Thymus (tissue), 11 donors: ENCODE results near the gene DNAJB2. TPM values are rescaled to one million over a fixed set of nuclear protein-coding genes. Genes with fewer than 3 reads are reported as not detected.
"Not testable (repeated sequence)": the region's sequence is repeated elsewhere in the genome, so short reads cannot be mapped to it uniquely, and the experiment has no call there.

Experiments used
- DNase-seq, 9 donors: peaks; one replicate each; pipeline ENCODE4 v3.0.0-alpha.2; 2013; ENCODE audit warnings: low spot score in 9 of 9, low read depth in 6 of 9, missing footprints in 1 of 9
- H3K27ac ChIP-seq, 2 donors: one replicate each; pipeline ENCODE4 v1.5.1; 2013; ENCODE audit warnings: control low read depth in 1 of 2, low read depth in 1 of 2, low read length in 1 of 2, mild to moderate bottlenecking in 1 of 2, moderate library complexity in 1 of 2
- H3K27me3 ChIP-seq, 2 donors: one replicate each; pipeline ENCODE4 v1.5.1; 2013; ENCODE audit warnings: low read length in 1 of 2; ENCODE audit not compliant: control insufficient read depth in 2 of 2, insufficient read depth in 1 of 2
- H3K36me3 ChIP-seq, 2 donors: one replicate each; pipeline ENCODE4 v1.5.1; 2013; ENCODE audit warnings: low read length in 1 of 2, mild to moderate bottlenecking in 1 of 2, moderate library complexity in 1 of 2; ENCODE audit not compliant: control insufficient read depth in 2 of 2, insufficient read depth in 2 of 2
- H3K4me1 ChIP-seq, 2 donors: one replicate each; pipeline ENCODE4 v1.5.1; 2013; ENCODE audit warnings: low read length in 2 of 2; ENCODE audit not compliant: control insufficient read depth in 2 of 2, insufficient read depth in 2 of 2
- H3K4me3 ChIP-seq, 2 donors: one replicate each; pipeline ENCODE4 v1.5.1; 2013; ENCODE audit warnings: low read length in 2 of 2, control low read depth in 1 of 2, mild to moderate bottlenecking in 1 of 2
- H3K9me3 ChIP-seq, 2 donors: one replicate each; pipeline ENCODE4 v1.5.1; 2013; ENCODE audit warnings: low read length in 1 of 2, mild to moderate bottlenecking in 1 of 2; ENCODE audit not compliant: control insufficient read depth in 2 of 2, insufficient read depth in 1 of 2
- WGBS: extraction: QIAGEN DNeasy Blood & Tissue Kit; methylation state at CpG from one replicate; pipeline ENCODE4 v1.1.7; 2013; 5-methylcytosine and 5-hydroxymethylcytosine counted together
- polyA plus RNA-seq: library from polyadenylated mRNA; stranded (reverse); fragments of 200-250 nt; gene quantifications from one replicate; pipeline ENCODE4 v1.2.3, GENCODE V29; 2013
- total RNA-seq: library from RNA; stranded (reverse); fragments of 120-200 nt; gene quantifications from one replicate; pipeline ENCODE4 v1.2.4, GENCODE V29; 2013
- donor health status: healthy.

Gene DNAJB2
- total and polyA plus RNA-seq, 2 donors: 27.0 to 87.0 TPM

DNA sequence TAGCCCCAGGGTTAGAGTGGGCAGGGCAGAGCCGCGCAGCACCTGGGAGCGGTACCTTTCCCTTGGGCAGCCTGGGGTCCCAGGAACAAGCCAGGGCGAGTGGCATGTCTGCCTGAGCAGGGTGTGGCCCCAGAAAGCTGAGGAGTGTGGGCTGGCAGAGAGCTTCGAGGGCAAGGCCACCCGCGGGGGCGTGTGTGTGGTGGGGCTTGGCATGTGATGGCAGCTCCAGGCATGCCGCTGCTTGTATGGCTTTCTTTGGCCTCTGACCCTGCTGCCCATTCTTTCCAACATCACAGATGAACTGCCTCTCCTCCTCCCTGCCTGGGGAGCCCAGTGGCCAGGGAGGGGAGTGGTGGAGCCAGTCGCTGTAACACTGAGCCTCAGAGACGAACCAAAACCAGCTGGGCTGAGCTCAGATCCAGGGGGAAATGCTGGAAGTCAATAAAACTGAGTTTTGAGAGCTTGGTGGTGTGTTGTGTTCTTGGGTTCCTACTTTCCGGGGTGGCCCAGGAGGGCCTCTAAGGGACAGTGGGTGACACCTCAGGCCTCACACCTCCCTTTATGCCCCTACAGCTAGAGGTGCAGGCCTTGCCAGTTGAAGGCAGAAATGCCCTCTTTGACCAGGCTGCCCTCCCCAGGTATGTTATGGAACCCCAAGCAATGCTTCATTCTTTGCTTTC, 7.4 kb downstream of the DNAJB2 start:
- WGBS: 94% methylated on average over 12 of the region's 12 CpGs
- no peaks in the 10 kb centered on the region for H3K9me3 ChIP-seq
- peaks cover 0 to 13% of the 10 kb centered on the region in 2 donors for H3K27me3 ChIP-seq
- H3K4me3 ChIP-seq: no peak overlapping the region
- no peak overlapping the region for H3K27ac ChIP-seq
- DNase-seq: no peak
- H3K36me3 ChIP-seq: peaks cover 29 to 49% of the 10 kb centered on the region in 2 donors
- peaks cover 0 to 3% of the 10 kb centered on the region in 2 donors for H3K4me1 ChIP-seq

DNA sequence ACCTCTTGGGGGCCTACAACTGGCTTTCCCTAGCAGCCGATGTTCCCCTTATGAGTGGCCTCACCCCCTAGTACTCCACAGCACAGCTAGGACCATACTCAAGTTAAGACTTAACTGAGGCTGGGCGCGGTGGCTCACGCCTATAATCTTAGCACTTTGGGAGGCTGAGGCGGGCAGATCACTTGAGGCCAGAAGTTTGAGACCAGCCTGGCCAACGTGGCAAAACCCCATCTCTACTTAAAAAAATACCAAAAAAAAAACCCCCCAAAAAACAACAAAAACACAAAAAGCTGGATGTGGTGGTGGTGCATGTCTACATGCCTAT, 7.9 kb downstream of the DNAJB2 start:
- WGBS: 95% methylated on average over 6 of the region's 6 CpGs
- H3K4me3 ChIP-seq, H3K27ac ChIP-seq, DNase-seq, H3K4me1 ChIP-seq, H3K9me3 ChIP-seq: not testable (repeated sequence)
- peaks cover 0 to 17% of the 10 kb centered on the region in 2 donors for H3K27me3 ChIP-seq
- H3K36me3 ChIP-seq: peaks cover 26 to 44% of the 10 kb centered on the region in 2 donors

- DNase-seq: no peak
- Histone ChIP-seq H3K27ac (no peak overlapping the region), H3K36me3 (peaks cover 22 to 38% of the 10 kb centered on the region in 2 donors)
Observed at GRCh38 chr2:219287580-219288265, 8.6 kb downstream of the DNAJB2 start.

DNA sequence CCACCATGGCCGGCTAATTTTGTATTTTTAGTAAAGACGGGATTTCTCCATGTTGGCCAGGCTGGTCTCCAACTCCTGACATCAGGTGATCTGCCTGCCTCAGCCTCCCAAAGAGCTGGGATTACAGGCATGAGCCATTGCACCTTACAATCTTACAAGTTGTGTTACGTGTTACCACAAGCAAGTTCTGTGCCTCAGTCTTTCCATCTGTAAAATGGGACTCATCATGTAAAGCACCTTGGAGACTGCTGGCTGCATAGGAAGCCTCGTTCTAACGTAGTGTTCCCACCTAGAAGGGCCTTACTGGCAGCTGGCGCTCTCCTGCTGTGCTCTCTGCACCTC, 10.0 kb downstream of the DNAJB2 start:
- Histone ChIP-seq H3K36me3 (peaks cover 11 to 24% of the 10 kb centered on the region in 2 donors), H3K27me3 (peaks cover 4 to 38% of the 10 kb centered on the region in 2 donors), H3K4me3 (no peak overlapping the region), H3K27ac (no peak overlapping the region), H3K9me3 (no peaks in the 10 kb centered on the region), H3K4me1 (peaks cover 2 to 3% of the 10 kb centered on the region in 2 donors)
- DNase-seq: no peak
- 95% methylated on average over 6 of the region's 6 CpGs for WGBS

More at GRCh38 chr2:219287580-219288265, 8.6 kb downstream of the DNAJB2 start:
- Histone ChIP-seq H3K9me3 (no peaks in the 10 kb centered on the region), H3K4me1 (peaks cover 0 to 3% of the 10 kb centered on the region in 2 donors), H3K27me3 (peaks cover 0 to 23% of the 10 kb centered on the region in 2 donors), H3K4me3 (no peak overlapping the region)
- 89% methylated on average over 10 of the region's 10 CpGs for WGBS

DNA sequence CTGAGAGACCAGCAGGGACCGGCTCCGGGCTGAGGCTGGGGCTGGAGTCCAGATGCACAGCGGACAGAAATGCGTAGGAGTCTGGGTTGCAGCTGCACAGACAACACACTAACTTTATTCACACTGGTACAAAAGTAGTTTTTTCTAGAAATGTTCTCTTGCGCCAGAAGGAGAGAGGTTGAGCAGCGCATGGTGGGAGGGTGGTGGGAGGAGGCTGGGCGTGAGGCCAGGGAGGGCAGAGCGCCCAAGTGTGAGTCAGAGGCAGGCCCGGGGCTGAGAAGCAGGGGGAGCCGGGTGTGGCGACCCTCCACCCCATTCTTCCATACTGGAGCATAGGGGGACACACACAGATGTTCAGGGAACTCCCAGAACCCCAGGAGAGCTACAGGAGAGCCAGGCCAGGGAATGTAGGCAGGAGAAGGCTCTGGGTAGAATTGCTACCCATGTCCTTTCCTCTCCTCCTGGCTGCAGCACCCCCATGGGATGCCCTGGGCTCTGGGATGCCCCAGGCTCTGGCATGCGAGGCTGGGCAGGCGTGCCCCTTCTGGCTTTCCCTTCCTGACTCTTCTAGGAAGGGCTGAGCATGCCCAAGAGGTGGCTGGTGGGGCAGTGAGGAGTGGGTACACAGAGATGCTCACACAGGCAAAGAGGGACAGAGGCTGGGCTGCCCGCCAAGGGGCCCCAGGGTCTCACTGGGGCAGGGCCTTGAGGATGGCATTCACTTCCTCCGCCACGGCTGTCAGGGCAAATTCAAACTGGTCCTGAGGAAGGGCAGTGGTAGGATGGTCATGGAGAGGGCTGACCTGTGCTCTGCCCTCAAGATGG, 10.6 kb downstream of the DNAJB2 start:
- DNase-seq: no peak
- Histone ChIP-seq H3K27ac (no peak overlapping the region), H3K9me3 (no peaks in the 10 kb centered on the region), H3K4me1 (peaks cover 4 to 8% of the 10 kb centered on the region in 2 donors), H3K36me3 (peaks cover 6 to 18% of the 10 kb centered on the region in 2 donors), H3K27me3 (peaks cover 4 to 43% of the 10 kb centered on the region in 2 donors), H3K4me3 (no peak overlapping the region)
- WGBS: 86% methylated on average over 16 of the region's 16 CpGs

DNA sequence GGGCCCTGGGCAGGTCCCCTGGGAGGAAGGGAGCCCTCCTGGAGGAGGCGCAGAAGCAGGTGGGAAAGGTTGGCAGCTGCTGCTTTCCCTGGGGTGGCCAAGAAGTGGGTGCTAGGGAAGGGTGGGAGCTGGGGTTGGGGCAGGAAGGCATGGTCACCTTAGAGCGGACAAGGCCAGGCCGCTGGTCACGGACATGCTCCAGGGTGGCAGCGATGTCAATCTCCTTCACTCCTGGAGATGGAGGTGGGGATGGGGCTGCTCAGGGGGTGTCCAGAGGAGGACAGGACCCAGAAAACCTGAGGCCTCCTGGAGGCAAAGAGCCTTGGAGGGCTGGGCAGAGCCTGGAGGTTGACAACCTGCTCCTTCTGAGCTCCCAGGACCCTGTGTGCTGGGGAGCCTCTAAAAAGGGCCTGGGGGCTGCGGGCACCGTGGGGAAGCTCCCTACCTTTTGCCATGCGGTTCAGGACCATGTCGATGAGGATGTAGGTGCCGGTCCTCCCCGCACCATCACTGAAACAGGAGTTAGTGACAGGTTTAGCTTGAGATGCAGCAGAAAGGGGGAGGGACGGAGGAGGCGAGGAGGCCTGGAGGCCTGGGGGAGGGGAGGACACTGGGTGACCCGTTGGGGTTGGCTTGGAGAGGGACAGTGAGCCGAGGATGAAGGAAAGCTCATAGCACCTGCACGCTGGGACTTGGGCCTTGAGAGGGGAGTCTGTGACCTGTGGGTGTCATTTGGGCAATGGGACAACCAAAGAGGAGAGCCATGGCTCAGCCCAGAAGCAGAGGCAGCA, 11.4 kb downstream of the DNAJB2 start:
- no peak for DNase-seq
- WGBS: 96% methylated on average over 16 of the region's 16 CpGs
- Histone ChIP-seq H3K27ac (no peak overlapping the region), H3K9me3 (no peaks in the 10 kb centered on the region), H3K36me3 (peaks cover 3 to 10% of the 10 kb centered on the region in 2 donors), H3K27me3 (peaks cover 4 to 49% of the 10 kb centered on the region in 2 donors), H3K4me3 (no peak overlapping the region), H3K4me1 (peaks cover 9 to 11% of the 10 kb centered on the region in 2 donors)

DNA sequence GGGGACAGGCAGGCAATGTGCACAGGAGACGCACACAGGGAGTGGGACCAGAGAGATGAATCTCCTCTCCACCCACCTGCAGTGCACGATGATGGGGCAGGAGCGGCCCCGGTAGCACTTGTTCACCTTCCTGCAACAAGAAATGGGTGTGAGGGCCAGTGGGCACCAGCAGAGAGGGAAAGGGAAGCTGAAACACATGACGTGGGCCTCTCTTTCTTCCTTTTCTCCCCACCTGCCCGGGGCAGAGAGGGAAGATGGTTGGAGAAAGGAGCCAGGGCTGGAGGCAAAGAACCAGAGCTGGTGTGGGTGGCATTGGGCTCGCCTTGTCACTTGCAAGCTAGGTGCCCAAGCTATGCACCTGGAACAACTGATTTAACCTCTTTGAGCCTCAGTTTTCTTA, 12.2 kb downstream of the DNAJB2 start:
- DNase-seq: no peak
- WGBS: 81% methylated on average over 7 of the region's 7 CpGs
- peaks cover 9 to 10% of the 10 kb centered on the region in 2 donors for H3K4me1 ChIP-seq
- H3K27me3 ChIP-seq: peaks cover 4 to 54% of the 10 kb centered on the region in 2 donors
- H3K36me3 ChIP-seq: peaks cover 0 to 2% of the 10 kb centered on the region in 2 donors
- no peaks in the 10 kb centered on the region for H3K9me3 ChIP-seq
- H3K27ac ChIP-seq: no peak overlapping the region
- no peak overlapping the region for H3K4me3 ChIP-seq

DNA sequence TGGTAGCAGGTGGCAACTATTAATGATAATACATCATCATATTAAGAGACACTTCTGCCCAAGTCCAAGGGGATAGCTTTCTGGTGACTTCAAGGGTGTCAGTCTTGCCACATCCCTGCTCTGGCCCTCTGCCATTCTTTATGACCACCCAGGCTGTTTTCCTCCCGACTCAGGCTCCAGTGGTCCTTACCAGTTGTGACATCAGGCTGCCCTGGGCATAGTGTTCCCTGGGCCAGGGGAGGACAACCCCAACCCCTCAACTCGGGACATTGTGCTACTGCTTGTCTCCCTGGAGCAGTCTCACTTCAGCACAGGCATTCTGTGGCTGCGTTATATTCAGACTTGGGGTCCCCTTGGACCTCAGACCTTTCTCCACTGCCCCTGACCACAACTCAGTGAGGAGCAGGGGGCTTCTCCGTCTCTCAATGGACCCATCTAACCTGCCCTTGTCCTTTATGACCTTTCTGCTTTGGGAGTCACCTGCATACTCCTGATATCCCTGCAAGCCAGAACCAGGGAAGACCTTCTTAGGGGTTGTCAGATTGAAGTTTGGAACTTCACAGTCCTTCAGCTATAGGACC, 12.8 kb downstream of the DNAJB2 start:
- H3K27ac ChIP-seq: no peak overlapping the region
- 90% methylated on average over 4 of the region's 4 CpGs for WGBS
- H3K27me3 ChIP-seq: peaks cover 4 to 59% of the 10 kb centered on the region in 2 donors
- no peak overlapping the region for H3K4me3 ChIP-seq
- no peak for DNase-seq
- peaks cover 14 to 17% of the 10 kb centered on the region in 2 donors for H3K4me1 ChIP-seq
- H3K9me3 ChIP-seq: no peaks in the 10 kb centered on the region
- no peaks in the 10 kb centered on the region for H3K36me3 ChIP-seq
